Activated naive CD8-positive, alpha-beta T cell (primary cell): ENCODE measurements around the gene OR5L2.
"Not testable (repeated sequence)": the region's sequence is repeated elsewhere in the genome, so short reads cannot be mapped to it uniquely, and the experiment has no call there.

ENCODE experiments used
- H3K27ac Mint-ChIP-seq: one replicate; pipeline ENCODE4 v1.8.0; 2021; ENCODE audit warnings: mixed read lengths
- H3K27me3 Mint-ChIP-seq: one replicate; pipeline ENCODE4 v1.8.0; 2021; ENCODE audit warnings: mixed read lengths
- H3K36me3 Mint-ChIP-seq: one replicate; pipeline ENCODE4 v1.8.0; 2021; ENCODE audit warnings: mixed read lengths
- H3K4me1 Mint-ChIP-seq: one replicate; pipeline ENCODE4 v1.8.0; 2021; ENCODE audit warnings: low read depth, mixed read lengths
- H3K4me3 Mint-ChIP-seq: one replicate; pipeline ENCODE4 v1.8.0; 2021; ENCODE audit warnings: mild to moderate bottlenecking, mixed read lengths
- H3K9me3 Mint-ChIP-seq: one replicate; pipeline ENCODE4 v1.8.0; 2021; ENCODE audit warnings: low read depth, mixed read lengths

Gene OR5L2

DNA sequence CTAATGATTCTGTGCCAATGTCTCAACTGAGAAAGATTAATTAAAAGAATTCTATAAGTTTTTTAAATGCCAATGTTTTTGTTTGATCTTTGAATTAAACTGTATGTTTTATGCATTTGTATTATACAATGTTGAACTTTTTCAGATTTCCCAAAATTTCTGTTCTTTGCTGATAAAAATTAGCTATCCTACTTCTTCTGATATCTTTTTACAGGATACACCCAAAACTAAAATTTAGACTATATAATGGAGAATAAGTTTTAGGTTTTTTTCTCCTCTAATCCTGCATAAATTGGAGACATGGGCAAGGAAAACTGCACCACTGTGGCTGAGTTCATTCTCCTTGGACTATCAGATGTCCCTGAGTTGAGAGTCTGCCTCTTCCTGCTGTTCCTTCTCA, at the start of gene OR5L2:
TSS of gene OR5L2 (plus strand) at position 301 of the 400 bp plus-strand sequence. CDS start at position 301, 0 bp downstream.
- no peak within 1 kb of the TSS for H3K4me3 Mint-ChIP-seq
- no peaks in the 10 kb centered on the region for H3K4me1 Mint-ChIP-seq
- no peaks in the 10 kb centered on the region for H3K36me3 Mint-ChIP-seq
- no peak within 1 kb of the TSS for H3K27ac Mint-ChIP-seq
- peaks cover 11% of the 10 kb centered on the region for H3K9me3 Mint-ChIP-seq
- no peaks in the 10 kb centered on the region for H3K27me3 Mint-ChIP-seq

GRCh38 chr11:55791606-55792005, 35.4 kb upstream of the OR5L2 start:
- peaks cover 27% of the 10 kb centered on the region for H3K9me3 Mint-ChIP-seq
- no peaks in the 10 kb centered on the region for H3K4me1 Mint-ChIP-seq
- no peak overlapping the region for H3K4me3 Mint-ChIP-seq
- H3K27ac Mint-ChIP-seq = no peak overlapping the region
- no peaks in the 10 kb centered on the region for H3K36me3 Mint-ChIP-seq
- no peaks in the 10 kb centered on the region for H3K27me3 Mint-ChIP-seq

DNA sequence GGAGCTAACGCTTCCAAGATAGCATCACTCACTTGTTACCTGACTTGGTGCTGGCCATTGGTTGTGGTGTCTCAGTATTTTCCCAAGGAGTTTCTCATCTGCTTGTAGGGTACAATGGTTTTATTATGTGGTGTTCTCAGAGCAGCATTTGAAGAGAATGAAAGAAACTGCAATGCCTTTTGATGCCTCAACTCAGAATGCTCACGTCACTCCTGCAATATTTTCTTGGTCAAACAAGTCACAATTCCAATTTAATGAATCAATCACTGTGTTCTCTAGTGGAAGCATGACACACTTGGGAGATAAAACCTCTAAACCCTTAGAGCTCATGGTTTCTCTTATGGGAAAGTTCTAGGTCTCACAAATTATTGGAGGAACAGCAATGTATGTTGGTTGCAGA, 33.7 kb upstream of the OR5L2 start:
- Mint-ChIP-seq H3K9me3 (peaks cover 22% of the 10 kb centered on the region), H3K4me1 (no peaks in the 10 kb centered on the region), H3K36me3 (no peaks in the 10 kb centered on the region), H3K27ac (no peak overlapping the region), H3K27me3 (no peaks in the 10 kb centered on the region), H3K4me3 (no peak overlapping the region)

- Mint-ChIP-seq H3K36me3 (no peaks in the 10 kb centered on the region), H3K4me3 (no peak within 1 kb of the TSS), H3K27ac (no peak within 1 kb of the TSS), H3K4me1 (no peaks in the 10 kb centered on the region), H3K27me3 (no peaks in the 10 kb centered on the region), H3K9me3 (peaks cover 33% of the 10 kb centered on the region)
These were observed 31.8 kb upstream of the OR5L2 start, which contains the start of gene OR5D14 for GRCh38 chr11:55795256-55795655. Gene OR5D14, plus strand, starts transcription at chr11:55795556. Its CDS starts 0 bp downstream, at chr11:55795556.

DNA sequence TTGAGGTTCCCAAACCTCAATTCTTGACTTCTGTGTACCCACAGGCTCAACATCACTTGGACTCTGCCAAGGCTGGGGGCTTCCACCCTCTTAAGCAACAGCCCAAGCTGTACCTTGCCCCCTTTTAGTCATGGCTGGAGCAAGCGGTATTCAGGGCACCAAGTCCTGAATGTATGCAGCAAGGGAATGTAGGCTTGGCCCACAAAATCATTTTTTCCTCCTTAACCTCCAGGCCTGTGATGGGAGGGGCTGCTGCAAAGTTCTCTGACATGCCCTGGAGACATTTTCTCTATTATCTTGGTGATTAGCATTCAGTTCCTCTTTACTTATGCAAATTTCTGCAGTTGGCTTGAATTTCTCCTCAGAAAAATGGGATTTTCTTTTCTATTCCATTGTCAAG, 20.8 kb upstream of the OR5L2 start:
- Mint-ChIP-seq H3K36me3 (no peaks in the 10 kb centered on the region), H3K4me1 (no peaks in the 10 kb centered on the region), H3K27me3 (no peaks in the 10 kb centered on the region), H3K4me3 (no peak overlapping the region), H3K9me3 (peaks cover 21% of the 10 kb centered on the region), H3K27ac (no peak overlapping the region)

DNA sequence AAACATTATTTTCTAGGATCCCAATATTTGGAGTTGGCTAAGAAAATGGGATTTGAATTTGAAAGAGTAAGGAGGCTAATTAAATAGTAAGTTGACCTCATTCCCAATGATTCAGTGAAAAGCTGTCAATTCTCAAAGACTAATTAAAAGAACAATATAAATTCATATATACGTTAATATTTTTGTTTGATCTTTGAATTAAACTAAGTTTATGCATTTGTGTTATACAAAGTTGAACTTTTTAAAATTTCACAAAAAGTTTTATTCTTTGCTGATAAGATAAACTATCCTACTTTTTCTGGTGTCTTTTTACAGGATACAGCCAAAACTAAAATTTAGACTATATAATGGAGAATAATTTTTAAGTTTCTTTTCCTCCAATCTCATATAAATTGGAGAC, 16.0 kb upstream of the OR5L2 start, which contains the start of gene OR5L1:
TSS of gene OR5L1 (plus strand) at position 301 of the 400 bp plus-strand sequence. CDS start 100 bp downstream, outside the sequence.
- Mint-ChIP-seq H3K27ac (no peak within 1 kb of the TSS), H3K9me3 (peaks cover 15% of the 10 kb centered on the region), H3K4me3 (no peak within 1 kb of the TSS), H3K27me3 (no peaks in the 10 kb centered on the region), H3K4me1 (no peaks in the 10 kb centered on the region), H3K36me3 (no peaks in the 10 kb centered on the region)

- H3K36me3 Mint-ChIP-seq = no peaks in the 10 kb centered on the region
These were observed 7.7 kb upstream of the OR5L2 start, which contains the start of gene OR5D18 for GRCh38 chr11:55819330-55819729. Gene OR5D18, plus strand, starts transcription at chr11:55819630. Its CDS starts 0 bp downstream, at chr11:55819630.

DNA sequence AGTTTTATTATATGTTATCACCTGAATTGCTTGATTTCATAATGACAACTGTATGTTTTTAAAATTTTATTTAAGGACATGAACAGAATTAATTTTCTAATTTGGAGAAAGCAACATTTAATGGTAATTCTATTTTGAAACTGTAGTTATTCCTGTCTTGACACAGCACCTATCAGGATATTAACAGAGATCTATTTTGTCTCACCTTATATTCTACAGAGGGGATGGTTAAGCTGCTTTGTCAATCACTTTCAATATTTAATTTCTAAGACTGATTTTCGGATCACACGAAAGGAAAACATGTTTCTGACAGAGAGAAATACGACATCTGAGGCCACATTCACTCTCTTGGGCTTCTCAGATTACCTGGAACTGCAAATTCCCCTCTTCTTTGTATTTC, 11.4 kb downstream of the OR5L2 start, which contains the start of gene OR5D16:
TSS of gene OR5D16 (plus strand) at position 301 of the 400 bp plus-strand sequence. CDS start at position 301, 0 bp downstream.
- no peak within 1 kb of the TSS for H3K27ac Mint-ChIP-seq
- H3K27me3 Mint-ChIP-seq = no peaks in the 10 kb centered on the region
- no peaks in the 10 kb centered on the region for H3K4me1 Mint-ChIP-seq
- H3K9me3 Mint-ChIP-seq = peaks cover 23% of the 10 kb centered on the region
- H3K4me3 Mint-ChIP-seq = no peak within 1 kb of the TSS
- H3K36me3 Mint-ChIP-seq = no peaks in the 10 kb centered on the region

More at GRCh38 chr11:55819330-55819729, 7.7 kb upstream of the OR5L2 start, which contains the start of gene OR5D18:
- H3K27me3 Mint-ChIP-seq = no peaks in the 10 kb centered on the region
- H3K4me1 Mint-ChIP-seq = no peaks in the 10 kb centered on the region
- H3K9me3 Mint-ChIP-seq = peaks cover 23% of the 10 kb centered on the region
- no peak within 1 kb of the TSS for H3K27ac Mint-ChIP-seq
- H3K4me3 Mint-ChIP-seq = no peak within 1 kb of the TSS

- Mint-ChIP-seq H3K9me3 (peaks cover 12% of the 10 kb centered on the region), H3K27me3 (no peaks in the 10 kb centered on the region), H3K36me3 (no peaks in the 10 kb centered on the region), H3K4me1 (no peaks in the 10 kb centered on the region), H3K4me3 (no peak overlapping the region), H3K27ac (no peak overlapping the region)
These were observed 20.4 kb downstream of the OR5L2 start for GRCh38 chr11:55847453-55847852.

DNA sequence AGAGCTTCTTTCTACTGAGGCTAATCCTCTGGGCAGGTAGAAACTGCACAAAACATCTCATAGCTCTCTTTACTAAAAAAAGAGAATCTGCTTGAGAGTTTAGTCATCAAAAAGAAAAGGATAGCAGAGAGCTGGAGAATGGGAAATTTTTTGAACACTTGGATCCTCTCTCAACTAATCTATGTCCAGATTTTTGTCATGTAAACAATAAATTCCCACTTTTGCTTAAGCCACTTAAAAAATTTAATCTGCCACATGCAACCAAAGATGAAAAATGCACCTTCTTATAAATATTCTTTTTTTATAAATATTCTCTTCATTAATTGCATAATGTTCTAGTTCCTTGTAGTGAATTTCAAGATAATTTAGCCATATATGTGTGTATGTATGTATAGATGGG, 22.0 kb downstream of the OR5L2 start:
- Mint-ChIP-seq H3K36me3 (no peaks in the 10 kb centered on the region), H3K9me3 (peaks cover 20% of the 10 kb centered on the region), H3K4me1 (no peaks in the 10 kb centered on the region), H3K27me3 (no peaks in the 10 kb centered on the region), H3K4me3 (no peak overlapping the region), H3K27ac (no peak overlapping the region)

GRCh38 chr11:55852141-55852540, 25.1 kb downstream of the OR5L2 start:
- H3K27ac Mint-ChIP-seq = no peak overlapping the region
- no peaks in the 10 kb centered on the region for H3K4me1 Mint-ChIP-seq
- H3K9me3 Mint-ChIP-seq = peaks cover 20% of the 10 kb centered on the region

DNA sequence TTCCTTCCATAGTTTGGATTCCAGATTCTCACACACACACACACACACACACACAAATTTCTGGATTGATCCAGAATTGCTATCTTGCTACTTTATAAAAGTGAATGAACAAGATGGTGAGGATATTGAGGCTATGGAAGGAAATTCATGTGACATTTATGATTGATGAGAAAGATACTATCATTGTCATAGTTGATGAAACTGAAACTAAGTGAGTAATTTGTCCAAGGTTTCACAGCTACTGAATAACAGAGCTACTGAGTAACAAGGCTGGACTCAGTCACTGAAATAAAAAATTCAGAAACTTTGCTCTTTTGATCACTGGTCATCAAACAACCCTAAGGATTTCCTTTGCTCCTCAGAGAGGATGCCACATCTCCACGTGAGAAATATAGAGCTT, 27.7 kb downstream of the OR5L2 start:
- no peak overlapping the region for H3K4me3 Mint-ChIP-seq
- no peaks in the 10 kb centered on the region for H3K36me3 Mint-ChIP-seq
- no peak overlapping the region for H3K27ac Mint-ChIP-seq
- H3K4me1 Mint-ChIP-seq = no peaks in the 10 kb centered on the region
- H3K27me3 Mint-ChIP-seq = no peaks in the 10 kb centered on the region
- H3K9me3 Mint-ChIP-seq = peaks cover 25% of the 10 kb centered on the region

More at GRCh38 chr11:55852141-55852540, 25.1 kb downstream of the OR5L2 start:
- no peaks in the 10 kb centered on the region for H3K36me3 Mint-ChIP-seq
- no peak overlapping the region for H3K4me3 Mint-ChIP-seq
- no peaks in the 10 kb centered on the region for H3K27me3 Mint-ChIP-seq

DNA sequence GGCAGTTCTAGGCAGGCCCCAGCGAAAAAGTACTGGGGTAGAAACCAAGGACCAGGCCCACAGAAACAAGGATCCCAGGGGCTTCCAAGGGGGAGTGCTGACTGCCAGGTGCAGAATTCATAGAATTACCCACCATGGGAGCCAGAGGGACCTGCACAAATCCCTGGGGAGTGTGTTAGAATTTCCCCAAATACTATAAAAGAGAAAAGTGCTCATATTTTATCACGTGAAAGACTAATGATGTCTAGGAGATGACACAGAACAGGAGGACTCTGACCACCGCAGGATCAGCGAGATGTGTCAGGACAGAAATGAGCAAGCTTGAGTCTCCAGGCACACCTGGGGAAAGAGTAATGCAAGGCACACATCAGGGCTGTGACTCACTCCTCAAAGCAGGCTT, 40.3 kb downstream of the OR5L2 start:
- H3K9me3 Mint-ChIP-seq, H3K4me1 Mint-ChIP-seq, H3K27me3 Mint-ChIP-seq, H3K4me3 Mint-ChIP-seq, H3K36me3 Mint-ChIP-seq, H3K27ac Mint-ChIP-seq: not testable (repeated sequence)

GRCh38 chr11:55872731-55873130, 45.7 kb downstream of the OR5L2 start:
- not testable (repeated sequence) for H3K36me3 Mint-ChIP-seq, H3K4me3 Mint-ChIP-seq, H3K27me3 Mint-ChIP-seq, H3K27ac Mint-ChIP-seq, H3K4me1 Mint-ChIP-seq, H3K9me3 Mint-ChIP-seq

DNA sequence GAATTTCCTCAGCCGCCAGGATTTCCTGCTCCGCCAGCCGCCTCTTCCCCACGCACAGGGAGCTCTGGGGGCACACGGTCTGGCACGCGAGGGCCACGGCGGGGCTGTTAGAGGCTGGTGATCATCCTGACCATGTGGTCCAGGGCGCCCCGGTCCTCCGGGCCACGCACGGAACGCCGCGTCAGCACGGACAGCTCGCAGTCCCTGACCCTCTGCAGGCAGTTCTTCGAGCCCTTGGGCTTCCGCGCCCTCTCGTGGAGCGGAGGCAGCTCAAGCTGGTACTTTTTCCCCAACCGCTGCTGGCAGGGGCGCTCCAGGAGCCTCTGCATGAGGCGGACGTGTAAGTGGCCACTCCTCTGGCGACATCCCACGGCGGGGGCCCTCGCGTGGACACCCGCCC, 46.1 kb downstream of the OR5L2 start:
- H3K36me3 Mint-ChIP-seq, H3K9me3 Mint-ChIP-seq, H3K4me1 Mint-ChIP-seq, H3K27me3 Mint-ChIP-seq, H3K4me3 Mint-ChIP-seq, H3K27ac Mint-ChIP-seq: not testable (repeated sequence)
